Adrenal gland (tissue), 12 donors: ENCODE results near the gene DUSP11. TPM values are rescaled to one million over a fixed set of nuclear protein-coding genes. Genes with fewer than 3 reads are reported as not detected.

Experiments
- DNase-seq, 7 donors: peaks; one replicate each; pipeline ENCODE4 v3.0.0-alpha.2; 2019 to 2020
- H3K27ac ChIP-seq, 5 donors: fragments of 200-600 bp; sonication (generic) in 4 of 5; 1 replicate in 3 of 5; 2 replicates in 2 of 5; pipeline versions ENCODE4 v1.5.1 to v1.8.0; 2016 to 2020; ENCODE audit warnings: mild to moderate bottlenecking in 1 of 5
- H3K27me3 ChIP-seq: fragments of 200-600 bp; 2 replicates; pipeline ENCODE4 v1.8.0; 2021
- H3K36me3 ChIP-seq, 2 donors: fragments of 200-600 bp; replicated peaks in 1 of 2; 1 replicate in 1 of 2; 2 replicates in 1 of 2; pipeline versions ENCODE4 v1.5.1 to v1.8.0; 2018 to 2022
- H3K4me1 ChIP-seq, 2 donors: fragments of 200-600 bp; replicated peaks in 1 of 2; 1 replicate in 1 of 2; 2 replicates in 1 of 2; pipeline versions ENCODE4 v1.5.1 to v1.8.0; 2018 to 2021
- H3K4me3 ChIP-seq, 4 donors: fragments of 200-600 bp; sonication (generic) in 3 of 4; one replicate each; pipeline ENCODE4 v1.5.1; 2016 to 2018
- H3K9me3 ChIP-seq, 3 donors: fragments of 200-600 bp; sonication (generic) in 1 of 3; replicated peaks in 1 of 3; 1 replicate in 2 of 3; 2 replicates in 1 of 3; pipeline versions ENCODE4 v1.5.1 to v1.8.0; 2016 to 2021
- POLR2A ChIP-seq, 2 donors: fragments of 450-650 bp; IDR thresholded peaks; one replicate each; pipeline ENCODE4 v1.6.1; 2017; ENCODE audit warnings: antibody characterized with exemption in 2 of 2, mild to moderate bottlenecking in 2 of 2, moderate library complexity in 1 of 2
- WGBS, 4 donors: extraction: QIAGEN DNeasy Blood & Tissue Kit in 2 of 4; methylation state at CpG; one replicate each; pipeline versions ENCODE4 v1.1.5 to v1.1.7; 2013 to 2017; 5-methylcytosine and 5-hydroxymethylcytosine counted together
- intact Hi-C, 2 donors: fragments of 100-400 bp; cut with DNase I; formaldehyde crosslinking; loops; one replicate each; pipeline versions ENCODE4 v1.14.1 to v1.15.0; 2022 to 2023
- polyA plus RNA-seq, 3 donors: library from polyadenylated mRNA; stranded (reverse); fragments of 200-250 nt in 2 of 3; fragments of 350-450 nt in 1 of 3; fragmentation: Illumina TruSeq in 1 of 3; extraction: RNeasy Lipid Tissue Mini Kit (QIAGEN cat#74804) in 1 of 3; gene quantifications; one replicate each; pipeline ENCODE4 v1.2.3, GENCODE V29; 2013 to 2014
- total RNA-seq, 9 donors: library from RNA; depleted of rRNA in 4 of 9; stranded (reverse); fragments of >200 nt in 4 of 9; fragments of 120-200 nt in 1 of 9; fragmentation: NEBNext Ultra II Directional in 1 of 9; extraction: Animal tissue kit (Norgen Biotek cat#: 25700) in 1 of 9; gene quantifications; one replicate each; pipeline versions ENCODE4 v1.1.0 to v1.2.4, GENCODE V29; 2013 to 2023
- TF ChIP-seq, protein P1 (sequence below), 6 experiments: fragments of 450-650 bp in 4 of 6; fragments of 200-600 bp in 2 of 6; sonication (generic) in 1 of 6; IDR thresholded peaks; 1 replicate in 5 of 6; 2 replicates in 1 of 6; pipeline versions ENCODE4 v1.5.1 to v1.8.0; 2016 to 2021; ENCODE audit warnings: antibody characterized with exemption in 6 of 6, mild to moderate bottlenecking in 2 of 6, moderate library complexity in 1 of 6
- donor health status: healthy with polysubstance abuse.
- donor health status: Bipolar disorder and iron deficiency.
- donor health status: DM: yes; HTN: yes; CAD: no.
- donor health status: DM: no; HTN: no; CAD: no.
- donor health status: DM: no; HTN: no; CAD: no.
- donor health status: DM: yes; HTN: yes; CAD: no.

The DUSP11 gene
- total and polyA plus RNA-seq, 12 donors: 11.3 to 31.8 (median 16.8) TPM

DNA sequence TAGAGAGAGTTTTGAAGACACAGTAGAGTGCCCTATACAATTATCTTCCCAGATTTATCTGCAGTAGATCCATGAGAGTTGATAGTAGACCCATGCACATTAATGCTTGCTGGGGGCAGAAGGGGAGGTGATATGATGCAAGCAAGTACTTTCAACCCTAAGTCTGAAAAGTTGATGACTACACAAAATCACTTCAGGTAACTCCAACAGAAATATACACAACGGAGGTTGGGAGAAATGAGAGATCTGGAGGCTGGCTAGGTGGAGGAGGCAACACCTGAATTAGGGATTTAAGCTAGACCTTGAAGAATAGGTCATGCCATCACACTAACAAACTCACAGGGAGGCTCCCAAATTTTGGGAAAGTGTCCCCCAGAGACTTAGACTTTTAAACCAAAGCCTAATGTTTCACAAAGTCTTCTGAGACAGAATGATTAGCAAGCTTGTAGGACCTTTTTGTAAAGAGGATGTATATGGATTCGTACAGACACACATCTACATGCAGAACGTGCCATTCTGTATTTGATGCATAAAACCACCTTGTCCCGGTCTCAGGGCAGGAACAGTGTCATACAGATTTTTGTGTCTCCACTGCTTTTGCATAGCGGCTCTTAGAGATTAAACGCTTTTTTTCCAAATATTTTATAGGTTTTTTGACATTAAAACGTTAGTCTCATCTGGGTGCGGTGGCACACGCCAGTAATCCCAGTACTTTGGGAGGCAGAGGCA lies 47.9 kb upstream of the DUSP11 start:
- peak overlapping the region in 1 of 4 donors; percentile 73 for H3K4me3 ChIP-seq
- 73 to 82% (median 77%) methylated on average over 9 of the region's 9 CpGs for WGBS, 4 donors
- TF ChIP-seq, protein P1, sequence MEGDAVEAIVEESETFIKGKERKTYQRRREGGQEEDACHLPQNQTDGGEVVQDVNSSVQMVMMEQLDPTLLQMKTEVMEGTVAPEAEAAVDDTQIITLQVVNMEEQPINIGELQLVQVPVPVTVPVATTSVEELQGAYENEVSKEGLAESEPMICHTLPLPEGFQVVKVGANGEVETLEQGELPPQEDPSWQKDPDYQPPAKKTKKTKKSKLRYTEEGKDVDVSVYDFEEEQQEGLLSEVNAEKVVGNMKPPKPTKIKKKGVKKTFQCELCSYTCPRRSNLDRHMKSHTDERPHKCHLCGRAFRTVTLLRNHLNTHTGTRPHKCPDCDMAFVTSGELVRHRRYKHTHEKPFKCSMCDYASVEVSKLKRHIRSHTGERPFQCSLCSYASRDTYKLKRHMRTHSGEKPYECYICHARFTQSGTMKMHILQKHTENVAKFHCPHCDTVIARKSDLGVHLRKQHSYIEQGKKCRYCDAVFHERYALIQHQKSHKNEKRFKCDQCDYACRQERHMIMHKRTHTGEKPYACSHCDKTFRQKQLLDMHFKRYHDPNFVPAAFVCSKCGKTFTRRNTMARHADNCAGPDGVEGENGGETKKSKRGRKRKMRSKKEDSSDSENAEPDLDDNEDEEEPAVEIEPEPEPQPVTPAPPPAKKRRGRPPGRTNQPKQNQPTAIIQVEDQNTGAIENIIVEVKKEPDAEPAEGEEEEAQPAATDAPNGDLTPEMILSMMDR (IDR thresholded peaks at IDR 0.05): no peak
- TF ChIP-seq POLR2A (IDR thresholded peaks at IDR 0.05): no peak
- no peaks in the 10 kb centered on the region for H3K27me3 ChIP-seq
- H3K9me3 ChIP-seq: no peaks in the 10 kb centered on the region
- H3K27ac ChIP-seq: no peak overlapping the region
- peaks cover 0 to 27% of the 10 kb centered on the region in 2 donors for H3K4me1 ChIP-seq
- peaks cover 0 to 4% of the 10 kb centered on the region in 2 donors for H3K36me3 ChIP-seq
- intact Hi-C loops: loop anchor here in 1 of 2 donors (10.0 kb wide), 1 partner anchor 317 kb away; the partner anchor contains the start of gene BOLA3
- DNase-seq: no peak

DNA sequence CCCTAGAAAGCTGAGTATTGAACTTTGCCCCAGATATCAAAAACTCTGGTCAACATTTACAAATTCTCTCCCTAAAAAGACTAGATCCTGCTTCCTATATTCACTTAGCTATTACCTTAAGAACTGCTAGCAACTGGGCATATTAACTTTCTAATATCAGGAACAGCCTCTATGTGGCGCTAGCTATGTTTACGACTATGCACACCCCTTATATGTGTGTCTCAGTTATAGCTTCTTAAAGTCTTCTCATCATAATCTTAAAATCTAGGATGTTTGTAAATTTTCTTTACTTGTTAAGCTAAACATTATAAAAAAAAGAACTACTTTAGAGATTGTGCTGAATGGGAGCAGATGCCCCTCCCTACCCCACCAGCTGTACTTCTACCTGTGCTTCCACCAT lies 47.1 kb upstream of the DUSP11 start:
- 23 to 37% (median 27%) methylated on average over 2 of the region's 2 CpGs for WGBS, 4 donors
- intact Hi-C loops: loop anchor here in 1 of 2 donors (10.0 kb wide), 1 partner anchor 318 kb away; the partner anchor contains the start of gene BOLA3

DNA sequence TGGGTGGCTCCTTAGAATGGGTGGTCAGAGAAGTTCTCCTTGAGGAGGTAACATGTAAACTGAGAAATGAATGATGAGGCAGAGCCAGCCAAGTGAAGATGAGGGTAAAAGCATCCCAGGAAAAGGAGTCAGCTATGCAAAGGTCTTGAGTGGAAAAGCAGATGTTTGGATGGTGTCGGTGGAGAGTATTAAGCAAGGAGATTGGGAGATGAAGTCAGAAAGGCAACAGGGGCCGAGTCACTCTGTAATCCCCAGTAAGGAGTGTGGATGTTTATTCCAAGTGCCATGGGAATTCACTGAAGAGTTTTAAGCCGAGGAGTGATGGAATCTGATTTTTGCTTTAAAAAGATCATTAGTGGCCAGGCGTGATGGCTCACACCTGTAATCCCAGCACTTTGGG lies 45.5 kb upstream of the DUSP11 start:
- Histone ChIP-seq H3K4me3 (no peak overlapping the region), H3K4me1 (peaks cover 0 to 14% of the 10 kb centered on the region in 2 donors), H3K27ac (no peak overlapping the region), H3K36me3 (no peaks in the 10 kb centered on the region), H3K9me3 (no peaks in the 10 kb centered on the region), H3K27me3 (no peaks in the 10 kb centered on the region)
- no peak for DNase-seq
- TF ChIP-seq, protein P1 (IDR thresholded peaks at IDR 0.05): no peak
- TF ChIP-seq POLR2A (IDR thresholded peaks at IDR 0.05): no peak
- intact Hi-C loops: loop anchor here in 1 of 2 donors (10.0 kb wide), 1 partner anchor 319 kb away; the partner anchor contains the start of gene BOLA3
- 60 to 71% (median 67%) methylated on average over 4 of the region's 4 CpGs for WGBS, 4 donors

More for the DNA sequence above, 47.1 kb upstream of the DUSP11 start:
- Histone ChIP-seq H3K4me3 (no peak overlapping the region), H3K4me1 (peaks cover 0 to 27% of the 10 kb centered on the region in 2 donors), H3K27ac (no peak overlapping the region), H3K36me3 (no peaks in the 10 kb centered on the region), H3K27me3 (no peaks in the 10 kb centered on the region), H3K9me3 (no peaks in the 10 kb centered on the region)
- no peak for DNase-seq
- TF ChIP-seq POLR2A (IDR thresholded peaks at IDR 0.05): no peak
- TF ChIP-seq, protein P1 (IDR thresholded peaks at IDR 0.05): peak in 3 of 6 experiments; percentile 10 to 28 (median 20)

DNA sequence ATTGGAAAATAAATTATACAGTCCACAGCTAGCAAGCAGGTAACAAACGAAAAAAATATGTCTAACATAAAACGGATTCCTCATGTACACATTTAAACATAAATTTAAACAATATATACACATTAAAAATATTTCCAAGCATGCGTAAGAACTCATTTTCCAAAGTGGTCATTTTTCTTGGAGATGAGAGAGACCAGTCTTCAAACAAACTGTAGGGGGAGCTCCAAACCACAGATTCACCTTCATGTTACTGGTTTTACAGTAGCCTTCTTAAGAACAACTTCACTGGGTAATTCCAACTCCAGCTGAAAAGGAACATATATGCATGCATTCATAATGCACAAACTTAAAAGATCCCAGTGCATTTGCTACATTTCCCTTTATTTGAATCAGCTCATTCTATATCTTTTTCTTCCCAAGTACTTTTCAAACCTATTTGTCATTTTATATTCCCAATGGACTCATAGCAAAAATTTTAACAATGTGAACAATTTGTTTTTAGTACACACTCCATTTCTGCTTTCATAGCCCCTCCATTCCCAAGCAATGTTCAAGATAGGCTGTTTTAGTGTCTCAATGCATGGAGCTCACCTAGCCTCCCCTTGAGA lies 44.1 kb upstream of the DUSP11 start:
- TF ChIP-seq, protein P1 (IDR thresholded peaks at IDR 0.05): peak; percentile 66 to 90 (median 80)
- no peak for TF ChIP-seq POLR2A (IDR thresholded peaks at IDR 0.05)
- Histone ChIP-seq H3K4me1 (peaks cover 0 to 5% of the 10 kb centered on the region in 2 donors), H3K36me3 (no peaks in the 10 kb centered on the region), H3K9me3 (no peaks in the 10 kb centered on the region), H3K27me3 (no peaks in the 10 kb centered on the region), H3K27ac (no peak overlapping the region), H3K4me3 (no peak overlapping the region)
- WGBS, 4 donors: 4 to 9% (median 7%) methylated on average over 3 of the region's 3 CpGs
- intact Hi-C loops: loop anchor here in 1 of 2 donors (10.0 kb wide), 1 partner anchor 321 kb away; the partner anchor contains the start of gene BOLA3
- DNase-seq: peak in 4 of 7 donors; percentile 35 to 53 (median 50)
